HCT116 (cell line): ENCODE measurements around the gene PRPS1.

Source experiments
- EZH2 ChIP-seq: fragments of 200-600 bp; sonication (generic); IDR thresholded peaks from 2 replicates; pipeline ENCODE4 v1.6.1; 2017; ENCODE audit warnings: antibody characterized with exemption, mixed run types
- EZH2phosphoT487 ChIP-seq: fragments of 200-600 bp; IDR thresholded peaks from 2 replicates; pipeline ENCODE4 v1.6.1; 2018; ENCODE audit warnings: antibody characterized with exemption, borderline replicate concordance

GRCh38 chrX:107677501-107677901 lies 49.2 kb downstream of the PRPS1 start:
- no peak for TF ChIP-seq EZH2phosphoT487
- TF ChIP-seq EZH2 = no peak
